HCT116 (cell line): ENCODE results near the gene DPP6. TPM values are rescaled to one million over a fixed set of nuclear protein-coding genes. Genes with fewer than 3 reads are reported as not detected.

Experiments used
- ATAC-seq: fragments of 200-7000 bp; cut with Tn5 transposase; 2 replicates; pipeline ENCODE4 v1.9.1; 2020; ENCODE audit warnings: mild to moderate bottlenecking, moderate library complexity
- BruUV-seq: library from RNA; stranded (reverse); fragments of 400-500 nt; replicated peaks from 2 replicates; lab custom pipeline; 2021; lab: Mats Ljungman, UMichigan
- CTCF ChIA-PET: fragments of 300-600 bp; sonication (Branson Sonifier 250); formaldehyde crosslinking; loops from one replicate; lab custom pipeline; 2021; ENCODE audit warnings: antibody characterized with exemption; lab: Charles Lee
- POLR2A ChIA-PET: fragments of 300-600, 350-600 bp; sonication (Branson Sonifier 250); formaldehyde crosslinking; loops from one replicate; lab custom pipeline; 2021; ENCODE audit warnings: antibody characterized with exemption; lab: Charles Lee
- RAD21 ChIA-PET, 2 experiments: fragments of 300-600 bp; sonication (Branson Sonifier 250); formaldehyde crosslinking; loops; one replicate each; lab custom pipeline; 2023; ENCODE audit warnings: low total read pairs in 2 of 2; ENCODE audit not compliant: uncharacterized antibody in 2 of 2, unreplicated experiment in 2 of 2, low non-redundant PET in 1 of 2; lab: Charles Lee
- DNase-seq: peaks from one replicate; pipeline ENCODE4 v3.0.0-alpha.2; 2010; ENCODE audit warnings: low read depth, low spot score
- H2AFZ ChIP-seq: fragments of 200-600 bp; shearing (Covaris generic), sonication (generic); 2 replicates; pipeline ENCODE4 v1.6.1; 2017; ENCODE audit warnings: low read depth, mixed run types, mixed read lengths, antibody characterized with exemption, low read length; ENCODE audit not compliant: poor library complexity, severe bottlenecking
- H3K27ac ChIP-seq: 2 replicates; pipeline ENCODE4 v1.5.1; 2012; ENCODE audit warnings: low read depth, low read length
- H3K27me3 ChIP-seq: fragments of 200-600 bp; sonication (generic); 2 replicates; pipeline ENCODE4 v1.6.1; 2016; ENCODE audit warnings: mixed run types, low read length, mixed read lengths; ENCODE audit not compliant: insufficient read depth
- H3K36me3 ChIP-seq, 2 experiments: fragments of 200-500 bp in 1 of 2; fragments of 200-600 bp in 1 of 2; sonication (Bioruptor generic) in 1 of 2; sonication (generic) in 1 of 2; 2 replicates each; pipeline versions ENCODE4 v1.5.1 to v1.6.1; 2014 to 2016; ENCODE audit warnings: low read length in 2 of 2, inconsistent platforms in 1 of 2, mixed read lengths in 1 of 2, mixed run types in 1 of 2; ENCODE audit not compliant: insufficient read depth in 2 of 2, control insufficient read depth in 1 of 2
- H3K4me1 ChIP-seq, 2 experiments: fragments of 200-600 bp in 1 of 2; sonication (generic) in 1 of 2; 2 replicates each; pipeline versions ENCODE4 v1.5.1 to v1.6.1; 2012 to 2017; ENCODE audit warnings: low read length in 2 of 2, inconsistent platforms in 1 of 2, mild to moderate bottlenecking in 1 of 2, mixed read lengths in 1 of 2, mixed run types in 1 of 2, moderate library complexity in 1 of 2; ENCODE audit not compliant: insufficient read depth in 2 of 2, control insufficient read depth in 1 of 2
- H3K4me2 ChIP-seq: fragments of 200-600 bp; sonication (generic); 2 replicates; pipeline ENCODE4 v1.6.1; 2017; ENCODE audit warnings: mixed run types, low read length, mixed read lengths
- H3K4me3 ChIP-seq, 2 experiments: fragments of 200-600 bp in 1 of 2; sonication (generic) in 1 of 2; replicated peaks in 1 of 2; 2 replicates each; pipeline ENCODE4 v1.5.1; 2011 to 2016; ENCODE audit warnings: low read length in 2 of 2, control low read depth in 1 of 2, low read depth in 1 of 2, mild to moderate bottlenecking in 1 of 2, mixed read lengths in 1 of 2, mixed run types in 1 of 2
- H3K79me2 ChIP-seq: fragments of 200-600 bp; sonication (generic); 2 replicates; pipeline ENCODE4 v1.6.1; 2017; ENCODE audit warnings: mild to moderate bottlenecking, mixed run types, low read length, moderate library complexity, mixed read lengths; ENCODE audit not compliant: insufficient read depth
- H3K9ac ChIP-seq: fragments of 200-600 bp; sonication (generic); 2 replicates; pipeline ENCODE4 v1.6.1; 2016; ENCODE audit warnings: low read length, mixed read lengths
- H3K9me2 ChIP-seq: fragments of 200-600 bp; sonication (generic), shearing (Covaris generic); 2 replicates; pipeline ENCODE4 v1.6.1; 2017; ENCODE audit warnings: mixed run types, mild to moderate bottlenecking, moderate library complexity; ENCODE audit not compliant: insufficient read depth
- H3K9me3 ChIP-seq, 2 experiments: fragments of 200-500 bp in 1 of 2; fragments of 200-600 bp in 1 of 2; sonication (Bioruptor generic) in 1 of 2; sonication (generic) in 1 of 2; 2 replicates each; pipeline ENCODE4 v1.6.1; 2014 to 2017; ENCODE audit warnings: low read length in 2 of 2, mixed read lengths in 2 of 2, inconsistent platforms in 1 of 2, low read depth in 1 of 2, mild to moderate bottlenecking in 1 of 2, mixed run types in 1 of 2, moderate library complexity in 1 of 2; ENCODE audit not compliant: control insufficient read depth in 1 of 2, insufficient read depth in 1 of 2
- H4K20me1 ChIP-seq: fragments of 200-600 bp; sonication (generic), shearing (Covaris generic); 2 replicates; pipeline ENCODE4 v1.6.1; 2017; ENCODE audit warnings: mixed run types, mild to moderate bottlenecking, moderate library complexity; ENCODE audit not compliant: insufficient read depth
- ATF3 ChIP-seq: IDR thresholded peaks from 2 replicates; pipeline ENCODE4 v1.6.1; 2012
- CBX3 ChIP-seq: IDR thresholded peaks from 2 replicates; pipeline ENCODE4 v1.6.1; 2012; ENCODE audit warnings: low read depth
- CEBPB ChIP-seq: IDR thresholded peaks from 2 replicates; pipeline ENCODE4 v1.6.1; 2012; ENCODE audit warnings: low read depth
- EGR1 ChIP-seq: IDR thresholded peaks from 2 replicates; pipeline ENCODE4 v1.6.1; 2012; ENCODE audit warnings: low read depth
- EZH2 ChIP-seq: fragments of 200-600 bp; sonication (generic); IDR thresholded peaks from 2 replicates; pipeline ENCODE4 v1.6.1; 2017; ENCODE audit warnings: antibody characterized with exemption, mixed run types
- EZH2phosphoT487 ChIP-seq: fragments of 200-600 bp; IDR thresholded peaks from 2 replicates; pipeline ENCODE4 v1.6.1; 2018; ENCODE audit warnings: antibody characterized with exemption, borderline replicate concordance
- JUND ChIP-seq: IDR thresholded peaks from 2 replicates; pipeline ENCODE4 v1.6.1; 2012
- MAX ChIP-seq: IDR thresholded peaks from 2 replicates; pipeline ENCODE4 v1.6.1; 2012
- POLR2A ChIP-seq: IDR thresholded peaks from 2 replicates; pipeline ENCODE4 v1.7.0; 2011; ENCODE audit warnings: borderline replicate concordance; ENCODE audit not compliant: insufficient read depth, insufficient read length; ENCODE audit errors: extremely low read depth
- RAD21 ChIP-seq: IDR thresholded peaks from 2 replicates; pipeline ENCODE4 v1.6.1; 2012; ENCODE audit warnings: low read depth, mild to moderate bottlenecking
- REST ChIP-seq: IDR thresholded peaks from 2 replicates; pipeline ENCODE4 v1.6.1; 2012; ENCODE audit warnings: low read depth
- SP1 ChIP-seq: IDR thresholded peaks from 2 replicates; pipeline ENCODE4 v1.6.1; 2012; ENCODE audit warnings: low read depth
- YY1 ChIP-seq: IDR thresholded peaks from 2 replicates; pipeline ENCODE4 v1.6.1; 2011; ENCODE audit warnings: low read length, low read depth, moderate library complexity, mild to moderate bottlenecking; ENCODE audit not compliant: insufficient replicate concordance; ENCODE audit errors: extremely low read depth
- ZBTB33 ChIP-seq: IDR thresholded peaks from 2 replicates; pipeline ENCODE4 v1.6.1; 2011; ENCODE audit warnings: mild to moderate bottlenecking, low read length, moderate library complexity; ENCODE audit not compliant: insufficient replicate concordance; ENCODE audit errors: extremely low read depth
- ZFX ChIP-seq: fragments of 450-650 bp; IDR thresholded peaks from 2 replicates; pipeline ENCODE4 v1.6.1; 2017
- intact Hi-C: fragments of 100-400 bp; cut with micrococcal nuclease; formaldehyde crosslinking; loops from 2 replicates; pipeline ENCODE4 v1.10.0; 2022
- total RNA-seq: library from RNA; stranded (reverse); gene quantifications from one replicate; pipeline ENCODE4 v1.2.1, GENCODE V29; 2021; ENCODE audit not compliant: unreplicated experiment

Gene DPP6
- total RNA-seq, 1 experiment from 2014 or later, result not detected

- H3K4me1 ChIP-seq, result no peaks in the 10 kb centered on the region
- no peak overlapping the region for H3K4me3 ChIP-seq
- H2AFZ ChIP-seq, result no peak overlapping the region
- TF ChIP-seq REST, result no peak
- TF ChIP-seq SP1, result no peak
- no peak for TF ChIP-seq RAD21
- no peak for TF ChIP-seq JUND
- no peak for TF ChIP-seq YY1
- no peak for TF ChIP-seq MAX
- no peak for TF ChIP-seq EZH2
- no peak for TF ChIP-seq POLR2A
- TF ChIP-seq ZFX, result no peak
- TF ChIP-seq ATF3, result no peak
- TF ChIP-seq CBX3, result no peak
- TF ChIP-seq EZH2phosphoT487, result no peak
- no peak for TF ChIP-seq EGR1
- no peak for TF ChIP-seq CEBPB
- no peak for TF ChIP-seq ZBTB33
- RAD21 ChIA-PET, result no interaction called here
- H3K9me3 ChIP-seq, result peaks cover 0 to 4% of the 10 kb centered on the region in 2 experiments; a peak in 2 of 4 replicates
- no peaks in the 10 kb centered on the region for H4K20me1 ChIP-seq
- no peak overlapping the region for H3K27ac ChIP-seq
- no peaks in the 10 kb centered on the region for H3K36me3 ChIP-seq
- no TSS peak for BruUV-seq
- H3K9me2 ChIP-seq, result no peaks in the 10 kb centered on the region
- POLR2A ChIA-PET, result no interaction called here
- no peaks in the 10 kb centered on the region for H3K79me2 ChIP-seq
- H3K4me2 ChIP-seq, result no peak overlapping the region
- no peaks in the 10 kb centered on the region for H3K27me3 ChIP-seq
- no peak for DNase-seq
- intact Hi-C loops, result no loop called here
- ATAC-seq, result no peak
- no peak overlapping the region for H3K9ac ChIP-seq
- CTCF ChIA-PET, result no interaction called here
Measured at GRCh38 chr7:154242709-154243108, 190.5 kb downstream of the DPP6 start.
